Measurements from ENCODE around the gene MFSD8. TPM values are rescaled to one million over a fixed set of nuclear protein-coding genes. Genes with fewer than 3 reads are reported as not detected.
A peak's percentile ranks its signal among the peaks of the same experiment; 100 is the strongest.
"Not testable (repeated sequence)": the region's sequence is repeated elsewhere in the genome, so short reads cannot be mapped to it uniquely, and the experiment has no call there.

MFSD8 gene
- total RNA-seq: 10 to 100 TPM; 11.5 to 32.5 (median 18.3) TPM

- DNase-seq (ENCODE audit: low spot score): peak; percentile 95
- ATAC-seq (ENCODE audit: low FRiP score): peak; percentile 100
Observed at GRCh38 chr4:127965062-127965802, at the start of gene MFSD8, which contains the start of gene ABHD18. MFSD8 (minus strand) TSS chr4:127965173; CDS start chr4:127965133, 40 bp downstream. ABHD18 (plus strand) TSS chr4:127965406; CDS start chr4:127982956, 17,550 bp downstream.

DNA sequence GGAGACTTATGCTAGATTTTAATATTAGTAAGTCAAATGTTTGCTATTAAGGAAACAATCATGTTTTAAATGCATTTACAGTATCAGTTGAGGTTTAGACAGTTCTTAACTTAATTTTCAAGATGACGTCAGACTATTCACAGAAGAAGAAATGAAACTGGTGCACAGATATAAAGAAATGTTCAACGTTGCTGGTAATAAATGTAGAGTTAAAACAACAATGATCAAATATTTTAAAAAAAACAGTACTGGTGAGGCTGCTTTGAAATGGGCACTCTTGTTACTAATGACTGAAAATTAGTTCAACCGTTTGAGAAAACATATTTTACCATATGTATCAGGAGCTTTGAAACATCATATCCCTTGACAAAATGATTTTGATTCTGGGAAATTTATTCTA is 44.5 kb upstream of the MFSD8 start:
- no peak for TF ChIP-seq CTCF (IDR thresholded peaks at IDR 0.05)
- no peak for ATAC-seq (ENCODE audit: low FRiP score)
- DNase-seq (ENCODE audit: low spot score): no peak

More at GRCh38 chr4:127965062-127965802, at the start of gene MFSD8, which contains the start of gene ABHD18:
- no peak for TF ChIP-seq CTCF (IDR thresholded peaks at IDR 0.05)

GRCh38 chr4:128006592-128006991 is 41.6 kb upstream of the MFSD8 start:
- DNase-seq (ENCODE audit: low spot score): no peak
- ATAC-seq (ENCODE audit: low FRiP score): no peak
- no peak for TF ChIP-seq CTCF (IDR thresholded peaks at IDR 0.05)

GRCh38 chr4:127997534-127998388 is 32.8 kb upstream of the MFSD8 start:
- DNase-seq (ENCODE audit: low spot score): no peak
- peak; percentile 54 for ATAC-seq (ENCODE audit: low FRiP score)
- no peak for TF ChIP-seq CTCF (IDR thresholded peaks at IDR 0.05)

- not testable (repeated sequence) for DNase-seq (ENCODE audit: low spot score); ATAC-seq (ENCODE audit: low FRiP score)
Observed at GRCh38 chr4:127996521-127996920, 31.5 kb upstream of the MFSD8 start.

GRCh38 chr4:127995776-127996175 is 30.8 kb upstream of the MFSD8 start:
- no peak for TF ChIP-seq CTCF (IDR thresholded peaks at IDR 0.05)
- ATAC-seq (ENCODE audit: low FRiP score): no peak

DNA sequence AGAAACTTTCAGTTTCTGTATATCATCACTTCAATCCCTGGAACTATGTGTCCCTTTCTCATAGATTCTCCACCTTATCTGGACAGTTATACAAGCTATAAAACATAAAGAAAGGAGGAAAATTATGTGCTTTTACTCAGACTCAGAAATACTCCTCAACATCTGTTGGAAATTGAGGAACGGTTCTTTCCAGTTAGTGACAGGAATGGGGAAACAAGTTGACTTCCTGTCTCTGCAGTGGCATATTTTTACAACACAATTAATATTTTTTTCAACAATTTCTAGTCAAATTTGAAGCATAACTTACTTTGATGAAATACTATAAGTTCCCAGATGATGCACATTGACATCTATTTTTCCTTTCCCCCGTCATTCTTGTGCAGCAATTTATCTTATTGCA is 28.2 kb upstream of the MFSD8 start:
- TF ChIP-seq CTCF (IDR thresholded peaks at IDR 0.05): no peak

More at GRCh38 chr4:127995776-127996175, 30.8 kb upstream of the MFSD8 start:
- DNase-seq (ENCODE audit: low spot score): no peak

More for the DNA sequence above, 28.2 kb upstream of the MFSD8 start:
- ATAC-seq (ENCODE audit: low FRiP score) (no peak), DNase-seq (ENCODE audit: low spot score) (no peak)
